ENCODE measurements around the gene PCDHGB4. TPM values are rescaled to one million over a fixed set of nuclear protein-coding genes. Genes with fewer than 3 reads are reported as not detected.

Gene PCDHGB4
- total RNA-seq, 2 donors from 2014 or later = 11.6 to 18.1 TPM

- peaks cover 95% of the 10 kb centered on the region for H3K9me3 ChIP-seq
Observed at GRCh38 chr5:141382469-141383294, 4.8 kb upstream of the PCDHGB4 start, which contains the start of gene PCDHGA7. PCDHGA7 (plus strand) TSS chr5:141382742; CDS start chr5:141382900, 158 bp downstream.

GRCh38 chr5:141383345-141383744, 4.2 kb upstream of the PCDHGB4 start:
- H3K27ac ChIP-seq = no peak overlapping the region
- peaks cover 90% of the 10 kb centered on the region for H3K9me3 ChIP-seq
- H3K27me3 ChIP-seq (replicated peaks; ENCODE audit: insufficient read depth) = no peaks in the 10 kb centered on the region
- no peak for DNase-seq (ENCODE audit: low spot score)
- H3K36me3 ChIP-seq = no peaks in the 10 kb centered on the region
- H3K4me1 ChIP-seq (ENCODE audit: control insufficient read depth in 1 of 2, low read depth in 2 of 2) = no peaks in the 10 kb centered on the region
- no peak for ATAC-seq (ENCODE audit: insufficient number of reproducible peaks, low FRiP score, low read depth)
- peak overlapping the region; percentile 19 for H3K4me3 ChIP-seq
- no peak for TF ChIP-seq CTCF (IDR thresholded peaks at IDR 0.05)

More at GRCh38 chr5:141382469-141383294, 4.8 kb upstream of the PCDHGB4 start, which contains the start of gene PCDHGA7:
- H3K27ac ChIP-seq = no peak within 1 kb of the TSS
- no peak for DNase-seq (ENCODE audit: low spot score)
- H3K4me1 ChIP-seq (ENCODE audit: control insufficient read depth in 1 of 2, low read depth in 2 of 2) = no peaks in the 10 kb centered on the region
- ATAC-seq (ENCODE audit: insufficient number of reproducible peaks, low FRiP score, low read depth) = no peak
- no peaks in the 10 kb centered on the region for H3K27me3 ChIP-seq (replicated peaks; ENCODE audit: insufficient read depth)
- no peak for TF ChIP-seq CTCF (IDR thresholded peaks at IDR 0.05)
- peak within 1 kb of the TSS; percentile 19 for H3K4me3 ChIP-seq
- H3K36me3 ChIP-seq = no peaks in the 10 kb centered on the region

GRCh38 chr5:141384471-141385267, 2.8 kb upstream of the PCDHGB4 start:
- Histone ChIP-seq H3K27me3 (replicated peaks; ENCODE audit: insufficient read depth) (no peaks in the 10 kb centered on the region), H3K4me3 (peak overlapping the region; percentile 8), H3K4me1 (ENCODE audit: control insufficient read depth in 1 of 2, low read depth in 2 of 2) (no peaks in the 10 kb centered on the region), H3K27ac (no peak overlapping the region), H3K9me3 (peaks cover 93% of the 10 kb centered on the region), H3K36me3 (no peaks in the 10 kb centered on the region)
- TF ChIP-seq CTCF (IDR thresholded peaks at IDR 0.05) = no peak
- DNase-seq (ENCODE audit: low spot score) = no peak
- no peak for ATAC-seq (ENCODE audit: insufficient number of reproducible peaks, low FRiP score, low read depth)

- ATAC-seq (ENCODE audit: insufficient number of reproducible peaks, low FRiP score, low read depth) = no peak
- no peak for DNase-seq (ENCODE audit: low spot score)
- H3K27me3 ChIP-seq (replicated peaks; ENCODE audit: insufficient read depth) = no peaks in the 10 kb centered on the region
- peaks cover 5% of the 10 kb centered on the region for H3K36me3 ChIP-seq
- H3K9me3 ChIP-seq = peaks cover 95% of the 10 kb centered on the region
- H3K4me3 ChIP-seq = no peak overlapping the region
- H3K4me1 ChIP-seq (ENCODE audit: control insufficient read depth in 1 of 2, low read depth in 2 of 2) = no peaks in the 10 kb centered on the region
- H3K27ac ChIP-seq = no peak overlapping the region
- no peak for TF ChIP-seq CTCF (IDR thresholded peaks at IDR 0.05)
Observed at GRCh38 chr5:141388661-141389060, 1.2 kb downstream of the PCDHGB4 start.

Measured in thoracic aorta (tissue), 2 donors.